ENCODE measurements around the gene CAMKK1. TPM values are rescaled to one million over a fixed set of nuclear protein-coding genes. Genes with fewer than 3 reads are reported as not detected.

CAMKK1 gene
- total RNA-seq, 1 donor from 2014 or later, result 4.0 TPM

- DNase-seq, result no peak
- intact Hi-C loops (cut with DNase I), result no loop called here
- no peak for ATAC-seq (ENCODE audit: poor library complexity)
These were observed 28.2 kb upstream of the CAMKK1 start for GRCh38 chr17:3921006-3921405.

GRCh38 chr17:3919123-3919624, 26.3 kb upstream of the CAMKK1 start:
- intact Hi-C loops (cut with DNase I), result no loop called here
- DNase-seq (no peak), ATAC-seq (ENCODE audit: poor library complexity) (peak; percentile 42)

GRCh38 chr17:3918372-3919122, 25.7 kb upstream of the CAMKK1 start:
- intact Hi-C loops (cut with DNase I), result no loop called here

GRCh38 chr17:3917391-3917931, 24.6 kb upstream of the CAMKK1 start:
- ATAC-seq (ENCODE audit: poor library complexity), result peak; percentile 18
- intact Hi-C loops (cut with DNase I), result no loop called here
- DNase-seq, result peak; percentile 79

More at GRCh38 chr17:3918372-3919122, 25.7 kb upstream of the CAMKK1 start:
- DNase-seq (no peak), ATAC-seq (ENCODE audit: poor library complexity) (peak; percentile 42)

- ATAC-seq (ENCODE audit: poor library complexity) (no peak), DNase-seq (no peak)
- intact Hi-C loops (cut with DNase I), result no loop called here
These were observed 24.0 kb upstream of the CAMKK1 start for GRCh38 chr17:3916825-3917224.

- no peak for ATAC-seq (ENCODE audit: poor library complexity)
- intact Hi-C loops (cut with DNase I), result no loop called here
- no peak for DNase-seq
These were observed 23.3 kb upstream of the CAMKK1 start, which contains the start of gene P2RX1 for GRCh38 chr17:3915995-3916696. TSS of gene P2RX1 (minus strand) at chr17:3916465. CDS start at chr17:3916225, 240 bp downstream.

- DNase-seq (no peak), ATAC-seq (ENCODE audit: poor library complexity) (no peak)
- intact Hi-C loops (cut with DNase I), result no loop called here
These were observed 22.7 kb upstream of the CAMKK1 start for GRCh38 chr17:3915581-3915994.

GRCh38 chr17:3914312-3914670, 21.4 kb upstream of the CAMKK1 start:
- intact Hi-C loops (cut with DNase I), result loop anchor here (5.0 kb wide), 1 partner anchor 47 kb away; no protein-coding TSS in a partner anchor
- ATAC-seq (ENCODE audit: poor library complexity) (no peak), DNase-seq (no peak)

- DNase-seq (peak; percentile 89), ATAC-seq (ENCODE audit: poor library complexity) (peak; percentile 84)
- intact Hi-C loops (cut with DNase I), result loop anchor here (5.0 kb wide), 1 partner anchor 46 kb away; no protein-coding TSS in a partner anchor
These were observed 20.9 kb upstream of the CAMKK1 start for GRCh38 chr17:3913531-3914311.

- DNase-seq (no peak), ATAC-seq (ENCODE audit: poor library complexity) (no peak)
- intact Hi-C loops (cut with DNase I), result loop anchor here (5.0 kb wide), 1 partner anchor 46 kb away; no protein-coding TSS in a partner anchor
These were observed 20.0 kb upstream of the CAMKK1 start for GRCh38 chr17:3912827-3913226.

- ATAC-seq (ENCODE audit: poor library complexity) (peak; percentile 20), DNase-seq (peak; percentile 67)
- intact Hi-C loops (cut with DNase I), result loop anchor here (5.0 kb wide), 1 partner anchor 44 kb away; no protein-coding TSS in a partner anchor
These were observed 18.6 kb upstream of the CAMKK1 start for GRCh38 chr17:3911271-3912053.

- DNase-seq (no peak), ATAC-seq (ENCODE audit: poor library complexity) (no peak)
- intact Hi-C loops (cut with DNase I), result loop anchor here (5.0 kb wide), 1 partner anchor 43 kb away; no protein-coding TSS in a partner anchor
These were observed 17.8 kb upstream of the CAMKK1 start for GRCh38 chr17:3910420-3911270.

- intact Hi-C loops (cut with DNase I), result no loop called here
- ATAC-seq (ENCODE audit: poor library complexity) (no peak), DNase-seq (no peak)
These were observed 16.4 kb upstream of the CAMKK1 start for GRCh38 chr17:3909257-3909656.

GRCh38 chr17:3907483-3908216, 14.8 kb upstream of the CAMKK1 start:
- intact Hi-C loops (cut with DNase I), result no loop called here
- ATAC-seq (ENCODE audit: poor library complexity), result no peak
- DNase-seq, result no peak

- ATAC-seq (ENCODE audit: poor library complexity), result no peak
- intact Hi-C loops (cut with DNase I), result no loop called here
- DNase-seq, result no peak
These were observed 14.0 kb upstream of the CAMKK1 start for GRCh38 chr17:3906881-3907280.

GRCh38 chr17:3905017-3905520, 12.2 kb upstream of the CAMKK1 start:
- DNase-seq, result no peak
- ATAC-seq (ENCODE audit: poor library complexity), result no peak
- intact Hi-C loops (cut with DNase I), result no loop called here
